ENCODE measurements around the gene CMTM1. TPM values are rescaled to one million over a fixed set of nuclear protein-coding genes. Genes with fewer than 3 reads are reported as not detected.

CMTM1 gene, protein sequence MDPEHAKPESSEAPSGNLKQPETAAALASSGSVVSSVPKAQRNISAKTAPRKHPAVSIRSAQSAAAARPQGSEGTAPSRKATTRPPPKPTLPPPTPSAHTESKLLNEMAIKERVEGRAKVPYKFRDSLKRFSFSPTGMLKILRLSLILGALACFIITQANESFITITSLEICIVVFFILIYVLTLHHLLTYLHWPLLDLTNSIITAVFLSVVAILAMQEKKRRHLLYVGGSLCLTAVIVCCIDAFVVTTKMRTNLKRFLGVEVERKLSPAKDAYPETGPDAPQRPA
- 1 to 10 TPM; 4.2 to 8.2 TPM for total RNA-seq

GRCh38 chr16:66566051-66566901, at the start of gene CMTM1:
TSS of gene CMTM1 (plus strand) at chr16:66566439. CDS start at chr16:66566514, 75 bp downstream.
- Mint-ChIP-seq H3K9me3 (no peaks in the 10 kb centered on the region), H3K36me3 (ENCODE audit: low read depth) (peaks cover 38% of the 10 kb centered on the region), H3K27ac (no peak within 1 kb of the TSS), H3K4me1 (ENCODE audit: low read depth) (peaks cover 41% of the 10 kb centered on the region), H3K4me3 (no peak within 1 kb of the TSS), H3K27me3 (ENCODE audit: low read depth) (no peaks in the 10 kb centered on the region)
- DNase-seq: no peak
- intact Hi-C loops (cut with micrococcal nuclease): no loop called here
- CTCF ChIA-PET: interaction anchor here (1.0 to 5.2 kb wide), 6 partner anchors 10 to 161 kb away, joined by 3 to 25 read pairs (median 4); partner anchors contain the start of gene CMTM3

- Mint-ChIP-seq H3K9me3 (no peaks in the 10 kb centered on the region), H3K27ac (peak overlapping the region; percentile 93), H3K27me3 (ENCODE audit: low read depth) (no peaks in the 10 kb centered on the region), H3K36me3 (ENCODE audit: low read depth) (no peaks in the 10 kb centered on the region), H3K4me1 (ENCODE audit: low read depth) (peaks cover 55% of the 10 kb centered on the region), H3K4me3 (peak overlapping the region; percentile 68)
- intact Hi-C loops (cut with micrococcal nuclease): loop anchor here (1.0 to 2.0 kb wide), 2 partner anchors 8 to 34 kb away; no protein-coding TSS in a partner anchor
- no peak for DNase-seq
- CTCF ChIA-PET: interaction anchor here (1.2 kb wide), 1 partner anchor 109 kb away, joined by 6 read pairs; no protein-coding TSS in a partner anchor
Observed at GRCh38 chr16:66516509-66516807, 49.8 kb upstream of the CMTM1 start.

GRCh38 chr16:66516808-66517585, 49.2 kb upstream of the CMTM1 start:
- intact Hi-C loops (cut with micrococcal nuclease): loop anchor here (1.0 to 2.0 kb wide), 7 partner anchors 7 to 356 kb away; no protein-coding TSS in a partner anchor
- Mint-ChIP-seq H3K27ac (peak overlapping the region; percentile 93), H3K4me3 (peak overlapping the region; percentile 68), H3K9me3 (no peaks in the 10 kb centered on the region), H3K27me3 (ENCODE audit: low read depth) (no peaks in the 10 kb centered on the region), H3K4me1 (ENCODE audit: low read depth) (peaks cover 60% of the 10 kb centered on the region), H3K36me3 (ENCODE audit: low read depth) (no peaks in the 10 kb centered on the region)
- CTCF ChIA-PET: interaction anchor here (1.2 kb wide), 2 partner anchors 31 to 112 kb away, joined by 4 to 5 read pairs; no protein-coding TSS in a partner anchor
- peak; percentile 96 for DNase-seq

DNA sequence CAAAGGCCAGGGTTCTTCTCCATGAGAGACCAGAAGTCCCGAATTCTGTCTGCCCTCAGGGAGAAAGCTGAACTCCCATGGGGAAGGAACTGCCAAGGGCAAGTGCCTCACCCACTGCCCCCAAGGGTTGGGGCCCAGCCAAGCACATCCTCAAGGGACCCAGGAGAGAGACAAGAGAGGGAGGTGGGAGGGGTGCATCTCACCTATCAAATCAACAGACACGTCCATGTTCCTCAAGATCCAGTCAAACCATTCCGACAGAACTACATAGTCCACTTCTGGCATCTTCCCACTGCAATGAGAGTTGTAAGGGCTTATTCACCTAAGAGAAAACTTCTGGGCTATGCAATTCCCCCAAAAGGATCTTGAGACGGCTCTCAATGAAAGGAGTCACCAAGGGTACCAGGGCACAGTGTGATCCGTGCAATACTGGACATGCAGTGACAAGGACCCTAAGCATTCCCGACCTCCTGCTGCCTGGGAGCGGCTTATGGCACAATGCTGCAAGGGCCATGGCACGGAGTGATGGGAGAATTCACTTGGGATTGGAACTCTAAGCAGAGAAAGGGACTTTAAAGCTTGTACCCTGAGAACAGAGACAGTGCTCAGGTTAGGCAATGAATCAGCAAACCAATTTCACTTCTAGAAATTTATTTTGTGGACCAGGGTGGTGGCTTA, 48.5 kb upstream of the CMTM1 start:
- no peak for DNase-seq
- H3K9me3 Mint-ChIP-seq: no peaks in the 10 kb centered on the region
- peak overlapping the region; percentile 9 for H3K4me3 Mint-ChIP-seq
- H3K27ac Mint-ChIP-seq: peak overlapping the region; percentile 93
- CTCF ChIA-PET: interaction anchor here (1.2 kb wide), 2 partner anchors 30 to 112 kb away, joined by 4 to 5 read pairs; no protein-coding TSS in a partner anchor
- no peaks in the 10 kb centered on the region for H3K27me3 Mint-ChIP-seq (ENCODE audit: low read depth)
- H3K36me3 Mint-ChIP-seq (ENCODE audit: low read depth): no peaks in the 10 kb centered on the region
- intact Hi-C loops (cut with micrococcal nuclease): loop anchor here (1.0 to 2.0 kb wide), 6 partner anchors 34 to 356 kb away; no protein-coding TSS in a partner anchor
- peaks cover 67% of the 10 kb centered on the region for H3K4me1 Mint-ChIP-seq (ENCODE audit: low read depth)

DNA sequence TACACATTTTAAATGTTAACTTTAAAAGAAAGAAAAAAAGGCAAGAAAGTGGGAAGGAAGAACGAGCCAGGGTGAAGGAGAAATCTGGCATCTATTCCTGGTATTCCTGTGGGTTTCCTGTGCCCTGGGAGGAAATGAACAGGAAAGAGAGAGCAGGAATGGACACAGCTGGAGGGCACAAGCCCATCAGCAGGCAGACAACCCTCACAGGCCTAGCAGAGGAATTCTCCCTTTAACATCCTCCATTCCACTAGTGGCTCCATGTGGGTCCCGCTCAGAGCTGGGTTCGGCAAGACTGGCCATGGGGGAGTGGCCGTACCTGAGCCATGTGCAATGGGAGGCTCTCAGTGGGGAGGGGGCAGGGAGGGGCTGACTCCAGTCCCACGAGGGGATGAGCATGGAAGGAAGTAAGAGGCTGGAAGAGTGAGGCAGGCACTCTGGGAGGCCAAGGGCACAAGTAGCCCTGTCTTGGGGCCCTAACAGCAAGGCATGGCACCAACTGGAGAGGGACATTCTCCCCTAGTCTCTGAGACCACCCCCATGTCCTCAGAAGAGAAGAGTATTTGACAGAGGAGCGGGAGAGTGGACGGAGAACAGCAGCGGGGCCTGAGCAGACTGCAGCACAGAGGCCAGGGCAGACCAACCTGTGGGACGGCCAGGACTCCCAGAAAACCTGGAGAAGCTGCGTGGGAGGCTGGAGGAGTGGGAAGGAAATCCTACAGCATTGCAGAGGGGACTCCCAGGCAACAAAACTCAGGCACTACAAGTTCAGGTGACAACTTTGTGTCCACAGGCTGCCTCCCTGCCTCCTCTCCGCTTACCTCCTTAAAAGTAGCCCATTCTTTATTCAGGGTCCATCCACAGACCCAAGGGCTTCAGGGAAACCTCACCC, 46.5 kb upstream of the CMTM1 start:
- intact Hi-C loops (cut with micrococcal nuclease): no loop called here
- H3K27ac Mint-ChIP-seq: peak overlapping the region; percentile 73
- no peak overlapping the region for H3K4me3 Mint-ChIP-seq

GRCh38 chr16:66520406-66521170, 45.7 kb upstream of the CMTM1 start:
- no peak overlapping the region for H3K4me3 Mint-ChIP-seq

More for the DNA sequence above, 46.5 kb upstream of the CMTM1 start:
- H3K27me3 Mint-ChIP-seq (ENCODE audit: low read depth): no peaks in the 10 kb centered on the region
- peaks cover 87% of the 10 kb centered on the region for H3K4me1 Mint-ChIP-seq (ENCODE audit: low read depth)
- CTCF ChIA-PET: interaction anchor here (4.4 kb wide), 1 partner anchor 32 kb away, joined by 23 read pairs; the partner anchor contains the start of gene CKLF
- H3K9me3 Mint-ChIP-seq: no peaks in the 10 kb centered on the region
- DNase-seq: no peak
- no peaks in the 10 kb centered on the region for H3K36me3 Mint-ChIP-seq (ENCODE audit: low read depth)

DNA sequence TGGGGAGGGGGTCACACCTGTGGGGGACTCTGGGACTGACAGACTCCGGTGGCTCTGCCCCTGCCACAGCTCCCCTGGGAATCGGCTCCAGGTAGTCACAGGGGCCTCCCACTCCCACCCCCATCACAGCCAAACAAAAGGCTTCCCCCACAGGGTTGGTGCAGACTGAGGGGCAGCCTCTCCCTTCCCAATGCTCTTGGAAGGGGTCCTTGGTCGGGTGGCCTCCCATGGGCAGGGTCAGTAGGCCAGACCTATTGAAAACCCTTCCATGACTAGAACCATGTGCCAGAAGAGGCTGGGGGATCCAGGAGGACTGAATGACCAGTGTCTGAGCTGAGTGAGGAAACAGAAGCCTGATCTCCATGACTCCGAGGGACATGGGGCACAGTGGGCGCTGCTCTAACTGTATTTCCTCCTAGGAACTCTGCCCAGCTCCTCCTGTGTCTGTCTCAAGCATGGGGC, 45.0 kb upstream of the CMTM1 start:
- CTCF ChIA-PET: interaction anchor here (0.6 to 4.4 kb wide), 13 partner anchors 15 to 164 kb away, joined by 3 to 23 read pairs (median 4); partner anchors contain the start of gene CKLF
- Mint-ChIP-seq H3K27me3 (ENCODE audit: low read depth) (no peaks in the 10 kb centered on the region), H3K9me3 (no peaks in the 10 kb centered on the region), H3K4me1 (ENCODE audit: low read depth) (peaks cover 81% of the 10 kb centered on the region), H3K36me3 (ENCODE audit: low read depth) (no peaks in the 10 kb centered on the region), H3K4me3 (peak overlapping the region; percentile 50), H3K27ac (peak overlapping the region; percentile 89)
- DNase-seq: no peak
- intact Hi-C loops (cut with micrococcal nuclease): no loop called here

More at GRCh38 chr16:66520406-66521170, 45.7 kb upstream of the CMTM1 start:
- Mint-ChIP-seq H3K27me3 (ENCODE audit: low read depth) (no peaks in the 10 kb centered on the region), H3K36me3 (ENCODE audit: low read depth) (no peaks in the 10 kb centered on the region), H3K9me3 (no peaks in the 10 kb centered on the region), H3K27ac (peak overlapping the region; percentile 73), H3K4me1 (ENCODE audit: low read depth) (peaks cover 88% of the 10 kb centered on the region)
- intact Hi-C loops (cut with micrococcal nuclease): no loop called here
- DNase-seq: peak; percentile 46
- CTCF ChIA-PET: interaction anchor here (1.2 to 4.4 kb wide), 5 partner anchors 31 to 163 kb away, joined by 3 to 23 read pairs (median 4); partner anchors contain the start of gene CKLF

DNA sequence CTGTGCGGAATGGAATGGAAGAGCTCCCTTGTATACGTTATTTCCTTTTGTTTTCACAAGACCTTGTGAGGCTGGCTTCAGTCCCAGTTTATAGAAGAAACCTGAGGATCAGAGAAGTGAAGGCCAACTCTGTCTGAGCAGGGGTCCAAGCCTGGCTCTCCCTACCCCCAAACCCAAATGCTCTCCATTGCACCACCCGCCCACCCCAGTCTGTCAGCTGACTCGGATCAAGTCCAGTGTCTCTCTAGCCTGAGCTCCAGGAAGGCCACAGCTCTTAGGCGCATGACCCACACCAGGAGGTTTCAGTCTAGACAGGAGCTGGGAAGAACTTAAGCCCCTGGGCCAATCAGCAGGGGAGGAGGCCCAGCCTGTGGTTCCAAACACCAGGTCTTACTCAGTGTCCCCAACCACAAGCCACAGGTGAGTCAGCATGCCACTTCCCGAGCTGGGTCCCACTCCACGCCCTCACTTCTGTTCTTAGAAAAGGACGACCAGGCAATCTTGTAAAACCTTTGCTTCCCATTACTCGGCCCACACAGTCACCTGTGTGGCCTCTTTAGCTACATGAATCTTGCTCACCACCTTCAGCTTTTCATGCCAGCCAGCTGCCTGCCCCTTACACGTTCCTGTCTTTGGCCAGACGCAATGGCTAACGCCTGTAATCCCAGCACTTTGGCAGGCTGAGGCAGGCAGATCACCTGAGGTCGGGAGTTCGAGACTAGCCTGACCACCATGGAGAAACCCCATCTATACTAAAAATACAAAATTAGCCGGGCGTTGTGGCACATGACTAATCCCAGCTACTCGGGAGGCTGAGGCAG, 44.1 kb upstream of the CMTM1 start:
- CTCF ChIA-PET: interaction anchor here (0.6 to 4.4 kb wide), 17 partner anchors 9 to 114 kb away, joined by 3 to 23 read pairs (median 4); partner anchors contain the start of gene CKLF
- peak overlapping the region; percentile 50 for H3K4me3 Mint-ChIP-seq
- DNase-seq: peak; percentile 98
- H3K27me3 Mint-ChIP-seq (ENCODE audit: low read depth): no peaks in the 10 kb centered on the region
- intact Hi-C loops (cut with micrococcal nuclease): loop anchor here (1.0 kb wide), 4 partner anchors 30 to 351 kb away; partner anchors contain the start of genes CKLF and CMTM3
- peak overlapping the region; percentile 89 for H3K27ac Mint-ChIP-seq
- H3K36me3 Mint-ChIP-seq (ENCODE audit: low read depth): no peaks in the 10 kb centered on the region
- H3K9me3 Mint-ChIP-seq: no peaks in the 10 kb centered on the region
- peaks cover 72% of the 10 kb centered on the region for H3K4me1 Mint-ChIP-seq (ENCODE audit: low read depth)

DNA sequence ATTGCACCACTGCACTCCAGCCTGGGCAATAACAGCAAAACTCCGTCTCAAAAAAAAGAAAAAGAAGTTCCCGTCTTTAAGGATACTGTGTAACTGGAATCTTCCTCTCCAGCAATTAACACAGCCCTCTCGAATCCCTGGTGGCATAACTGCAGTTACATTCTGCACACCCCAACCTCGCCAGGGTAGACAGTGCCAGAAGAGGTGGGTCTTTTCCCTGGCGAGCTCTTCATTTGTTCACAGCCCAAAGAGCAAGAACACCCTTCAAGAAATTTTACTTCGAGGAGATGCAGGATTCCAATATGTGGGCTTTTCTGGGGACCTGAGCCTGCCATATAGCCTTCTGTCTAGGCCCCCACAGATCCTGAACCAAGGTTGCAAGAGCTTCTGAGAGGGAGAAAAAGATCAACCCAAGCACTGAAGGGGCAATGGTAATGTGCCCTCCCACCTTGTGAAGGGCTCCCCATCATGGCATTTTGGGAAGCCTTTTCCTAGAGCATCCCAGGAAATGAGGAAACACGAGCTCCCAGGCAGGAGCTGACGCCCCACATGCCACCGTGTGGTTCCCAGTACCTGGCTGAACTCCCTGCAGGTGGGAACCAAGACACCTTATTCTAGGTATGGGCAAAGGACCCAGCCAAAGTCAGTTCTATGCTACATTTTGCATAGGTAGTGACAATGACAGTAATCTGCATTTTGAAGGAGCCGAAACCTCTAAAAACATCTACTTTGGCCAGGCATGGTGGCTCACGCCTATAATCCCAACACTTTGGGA, 43.2 kb upstream of the CMTM1 start:
- Mint-ChIP-seq H3K4me1 (ENCODE audit: low read depth) (peaks cover 69% of the 10 kb centered on the region), H3K9me3 (no peaks in the 10 kb centered on the region)
- no peak for DNase-seq

More for the DNA sequence above, 43.2 kb upstream of the CMTM1 start:
- CTCF ChIA-PET: interaction anchor here (0.5 to 4.4 kb wide), 9 partner anchors 20 to 437 kb away, joined by 3 to 23 read pairs (median 5); partner anchors contain the start of genes CKLF and NAE1
- Mint-ChIP-seq H3K27ac (peak overlapping the region; percentile 85), H3K27me3 (ENCODE audit: low read depth) (no peaks in the 10 kb centered on the region), H3K36me3 (ENCODE audit: low read depth) (no peaks in the 10 kb centered on the region), H3K4me3 (peak overlapping the region; percentile 6)
- intact Hi-C loops (cut with micrococcal nuclease): loop anchor here (1.0 kb wide), 4 partner anchors 29 to 350 kb away; partner anchors contain the start of genes CKLF and CMTM3

Data from activated naive CD4-positive, alpha-beta T cell treated with anti-CD3 and anti-CD28 coated beads for 36 hours (primary cell).